GM18909 (cell line): ENCODE measurements around the gene ALDH3B2.

ENCODE experiments used
- ATAC-seq: cut with Tn5 transposase; IDR thresholded peaks from one replicate; pipeline ENCODE4 v1.9.1; 2021; ENCODE audit warnings: mild to moderate bottlenecking; ENCODE audit not compliant: unreplicated experiment, poor library complexity

ALDH3B2 gene

GRCh38 chr11:67617243-67617953 is 57.0 kb downstream of the ALDH3B2 start:
- ATAC-seq: no peak

DNA sequence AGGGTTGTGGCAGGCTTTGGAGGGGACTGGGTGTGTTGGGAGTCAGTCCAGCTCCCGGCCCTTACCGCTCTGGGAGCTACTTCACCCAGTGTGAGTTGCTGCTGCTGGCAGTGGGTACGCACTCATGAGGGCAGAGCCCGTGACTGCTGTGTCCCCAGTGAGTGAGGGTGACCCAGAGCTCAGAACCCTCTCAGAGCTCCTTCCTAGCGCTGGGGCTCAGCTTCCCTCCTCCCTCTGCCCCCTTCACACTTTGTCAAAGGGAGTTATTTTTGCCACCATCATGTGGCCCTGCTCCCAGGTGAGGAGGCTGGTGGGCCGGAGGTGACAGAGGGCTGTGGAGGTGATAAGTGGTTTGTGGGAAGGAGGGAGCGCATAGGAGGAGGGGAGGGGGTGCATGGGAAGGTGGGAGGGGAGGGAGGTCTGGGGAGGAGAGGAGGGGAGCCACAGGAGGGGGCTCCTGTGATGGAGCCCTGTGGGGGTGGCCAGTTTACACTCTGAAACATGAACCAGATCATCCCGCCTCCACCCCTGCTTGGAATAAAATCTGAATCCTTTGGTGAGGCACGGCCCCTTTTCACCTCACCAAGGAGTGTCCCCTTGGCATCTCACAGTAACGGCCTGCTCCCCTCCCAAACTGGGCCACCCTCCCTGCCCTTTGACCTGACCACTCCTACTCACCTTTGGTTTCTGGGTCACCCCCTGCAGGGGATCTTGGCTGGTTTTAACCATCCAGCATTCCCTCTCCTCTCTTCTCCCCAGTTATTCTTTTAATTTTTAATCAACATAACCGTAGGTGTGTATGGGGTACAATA is 57.8 kb downstream of the ALDH3B2 start:
- no peak for ATAC-seq

DNA sequence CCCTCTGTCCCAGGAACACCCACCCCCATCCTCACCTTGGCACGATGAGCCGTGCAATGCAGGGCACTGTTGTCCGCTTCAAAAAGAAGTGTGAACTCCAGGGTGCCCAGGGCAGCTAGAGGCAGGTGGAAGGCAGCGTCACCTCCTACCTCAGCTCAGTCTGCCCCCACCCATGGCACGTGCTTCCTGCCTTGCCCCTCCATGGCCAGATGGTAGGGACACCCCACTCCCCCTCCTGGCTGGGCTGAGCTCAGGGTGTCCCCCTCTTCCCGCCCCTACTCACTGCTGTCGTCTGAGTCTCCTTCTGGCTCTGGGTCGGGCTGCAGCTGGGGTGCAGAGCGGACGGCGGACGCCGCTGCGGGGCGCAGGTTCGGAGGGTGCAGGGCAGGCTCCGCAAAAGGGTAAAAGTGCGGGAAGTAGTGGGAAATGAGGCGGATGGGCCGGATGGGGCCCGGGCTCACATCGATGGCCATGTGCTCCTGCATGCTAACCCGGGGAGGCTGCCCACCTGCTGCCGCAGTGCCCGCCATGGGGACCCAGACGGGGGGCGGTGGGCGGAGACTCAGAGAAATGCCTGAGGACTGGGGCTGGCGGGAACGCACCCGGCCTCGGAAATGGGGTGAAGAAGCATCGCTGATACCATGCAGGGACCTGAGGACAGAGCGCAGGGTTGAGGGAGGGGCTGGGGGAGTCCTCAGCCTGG is 58.5 kb downstream of the ALDH3B2 start:
- ATAC-seq: no peak

- ATAC-seq: no peak
Measured at GRCh38 chr11:67614730-67615714, 59.4 kb downstream of the ALDH3B2 start.

DNA sequence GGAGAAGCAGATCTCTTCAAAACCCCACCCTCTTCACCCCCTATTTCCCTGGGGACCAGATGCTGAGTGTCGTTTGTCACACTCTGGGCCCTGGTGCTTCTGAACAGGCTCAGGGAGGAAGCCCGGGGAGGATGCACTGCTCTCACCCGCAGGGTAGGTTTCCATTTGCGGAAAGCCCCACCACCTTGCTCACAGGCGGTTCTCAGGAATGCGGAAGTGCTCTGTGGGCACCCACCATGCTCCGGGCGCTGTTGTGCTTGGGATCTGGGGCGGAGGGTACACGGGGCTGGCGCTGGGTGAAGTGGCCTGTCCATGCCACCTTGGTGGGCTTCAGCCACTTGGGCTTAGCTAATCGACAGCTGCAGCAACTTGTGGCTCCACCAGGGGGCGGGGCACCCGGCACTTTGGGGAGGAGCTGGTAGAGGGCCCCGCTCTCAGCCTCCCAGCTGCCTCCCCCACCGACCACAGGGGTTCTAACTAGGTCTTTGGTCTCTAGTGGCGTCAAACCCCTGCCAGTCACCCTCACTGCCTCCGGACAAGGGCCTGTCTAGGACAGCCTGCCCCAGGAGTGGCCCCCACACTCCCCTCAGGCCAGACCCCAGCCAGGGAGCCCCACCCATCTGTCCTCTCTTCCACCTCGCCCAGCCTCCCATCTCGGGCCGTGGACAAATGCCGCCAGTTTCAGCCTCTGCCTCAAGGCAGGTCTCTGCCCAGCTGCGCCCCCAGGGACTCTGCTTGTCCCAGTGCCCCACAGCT is 60.3 kb downstream of the ALDH3B2 start:
- ATAC-seq: peak; percentile 71

- no peak for ATAC-seq
Measured at GRCh38 chr11:67613313-67613959, 61.0 kb downstream of the ALDH3B2 start.

GRCh38 chr11:67612751-67613150 is 61.7 kb downstream of the ALDH3B2 start:
- ATAC-seq: no peak
